HG03432 (cell line): Measurements from ENCODE around the gene DOLPP1.

Experiments
- ATAC-seq: cut with Tn5 transposase; IDR thresholded peaks from one replicate; pipeline ENCODE4 v1.9.1; 2021; ENCODE audit warnings: mild to moderate bottlenecking, moderate library complexity; ENCODE audit not compliant: unreplicated experiment

Gene DOLPP1

GRCh38 chr9:129080601-129081387 lies at the start of gene DOLPP1:
Gene DOLPP1 (plus strand): TSS chr9:129081111. CDS start chr9:129081132, 21 bp downstream.
- ATAC-seq = peak; percentile 92

GRCh38 chr9:129031514-129031913 lies 49.4 kb upstream of the DOLPP1 start:
- no peak for ATAC-seq

GRCh38 chr9:129032541-129033159 lies 48.3 kb upstream of the DOLPP1 start:
- no peak for ATAC-seq

- no peak for ATAC-seq
Measured at GRCh38 chr9:129033216-129033615, 47.7 kb upstream of the DOLPP1 start.

GRCh38 chr9:129035838-129036237 lies 45.1 kb upstream of the DOLPP1 start:
- ATAC-seq = peak; percentile 7

- peak; percentile 94 for ATAC-seq
Measured at GRCh38 chr9:129036241-129036922, 44.5 kb upstream of the DOLPP1 start, which contains the start of gene MIGA2. Gene MIGA2 (plus strand): TSS chr9:129036626. CDS start chr9:129040595, 3,969 bp downstream.

GRCh38 chr9:129036923-129037766 lies 43.8 kb upstream of the DOLPP1 start:
- no peak for ATAC-seq

GRCh38 chr9:129037767-129038098 lies 43.2 kb upstream of the DOLPP1 start:
- ATAC-seq = no peak

GRCh38 chr9:129038109-129038852 lies 42.6 kb upstream of the DOLPP1 start:
- no peak for ATAC-seq

- ATAC-seq = no peak
Measured at GRCh38 chr9:129040113-129040643, 40.7 kb upstream of the DOLPP1 start.

GRCh38 chr9:129042016-129042415 lies 38.9 kb upstream of the DOLPP1 start:
- ATAC-seq = no peak

- no peak for ATAC-seq
Measured at GRCh38 chr9:129052592-129052991, 28.3 kb upstream of the DOLPP1 start.

- no peak for ATAC-seq
Measured at GRCh38 chr9:129053020-129053419, 27.9 kb upstream of the DOLPP1 start.

- ATAC-seq = no peak
Measured at GRCh38 chr9:129054163-129054851, 26.6 kb upstream of the DOLPP1 start.

GRCh38 chr9:129058965-129059795 lies 21.7 kb upstream of the DOLPP1 start:
- no peak for ATAC-seq

- ATAC-seq = no peak
Measured at GRCh38 chr9:129059796-129060785, 20.8 kb upstream of the DOLPP1 start.

GRCh38 chr9:129060991-129061390 lies 19.9 kb upstream of the DOLPP1 start:
- ATAC-seq = no peak
